ENCODE results near the gene RRP36.

DNA sequence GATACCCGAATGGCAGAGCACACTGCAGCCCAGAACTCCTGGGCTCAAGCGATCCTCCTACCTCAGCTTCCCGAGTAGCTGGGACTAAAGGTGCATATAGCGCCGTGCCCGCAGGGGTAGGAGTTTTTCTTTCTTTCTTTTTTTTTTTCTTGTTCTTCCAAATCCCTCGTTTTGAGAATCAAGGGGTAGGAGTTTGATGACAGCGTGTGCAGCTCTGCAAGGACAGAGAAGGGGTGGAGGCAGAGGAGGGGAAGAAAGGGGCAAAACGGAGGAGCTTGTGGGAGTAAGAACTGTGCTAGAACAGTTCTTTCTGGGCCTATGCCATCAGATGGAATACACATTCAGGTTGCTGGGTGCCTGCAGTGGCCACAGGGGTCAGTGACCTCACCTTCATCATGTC is 15.3 kb downstream of the RRP36 start:
- TF ChIP-seq, protein P1, sequence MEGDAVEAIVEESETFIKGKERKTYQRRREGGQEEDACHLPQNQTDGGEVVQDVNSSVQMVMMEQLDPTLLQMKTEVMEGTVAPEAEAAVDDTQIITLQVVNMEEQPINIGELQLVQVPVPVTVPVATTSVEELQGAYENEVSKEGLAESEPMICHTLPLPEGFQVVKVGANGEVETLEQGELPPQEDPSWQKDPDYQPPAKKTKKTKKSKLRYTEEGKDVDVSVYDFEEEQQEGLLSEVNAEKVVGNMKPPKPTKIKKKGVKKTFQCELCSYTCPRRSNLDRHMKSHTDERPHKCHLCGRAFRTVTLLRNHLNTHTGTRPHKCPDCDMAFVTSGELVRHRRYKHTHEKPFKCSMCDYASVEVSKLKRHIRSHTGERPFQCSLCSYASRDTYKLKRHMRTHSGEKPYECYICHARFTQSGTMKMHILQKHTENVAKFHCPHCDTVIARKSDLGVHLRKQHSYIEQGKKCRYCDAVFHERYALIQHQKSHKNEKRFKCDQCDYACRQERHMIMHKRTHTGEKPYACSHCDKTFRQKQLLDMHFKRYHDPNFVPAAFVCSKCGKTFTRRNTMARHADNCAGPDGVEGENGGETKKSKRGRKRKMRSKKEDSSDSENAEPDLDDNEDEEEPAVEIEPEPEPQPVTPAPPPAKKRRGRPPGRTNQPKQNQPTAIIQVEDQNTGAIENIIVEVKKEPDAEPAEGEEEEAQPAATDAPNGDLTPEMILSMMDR (IDR thresholded peaks at IDR 0.05) = no peak
- TF ChIP-seq POLR2A (IDR thresholded peaks at IDR 0.05) = no peak
